Uterus (tissue), 4 donors: ENCODE results near the gene NKX6-1. TPM values are rescaled to one million over a fixed set of nuclear protein-coding genes. Genes with fewer than 3 reads are reported as not detected.

ENCODE experiments used
- DNase-seq, 2 donors: peaks; one replicate each; pipeline ENCODE4 v3.0.0-alpha.2; 2019 to 2020
- H3K27ac ChIP-seq, 2 donors: fragments of 200-600 bp; sonication (generic); 1 replicate in 1 of 2; 2 replicates in 1 of 2; pipeline ENCODE4 v1.5.1; 2016 to 2018
- H3K27me3 ChIP-seq, 2 donors: fragments of 200-600 bp; sonication (generic); one replicate each; pipeline ENCODE4 v1.5.1; 2018 to 2019; ENCODE audit warnings: control low read depth in 1 of 2
- H3K36me3 ChIP-seq, 2 donors: fragments of 200-600 bp; sonication (generic); one replicate each; pipeline ENCODE4 v1.5.1; 2019; ENCODE audit warnings: control low read depth in 1 of 2
- H3K4me1 ChIP-seq, 2 donors: fragments of 200-600 bp; sonication (generic); one replicate each; pipeline ENCODE4 v1.5.1; 2018 to 2019; ENCODE audit warnings: control low read depth in 1 of 2
- H3K4me3 ChIP-seq, 2 donors: fragments of 200-600 bp; sonication (generic); 1 replicate in 1 of 2; 2 replicates in 1 of 2; pipeline ENCODE4 v1.5.1; 2018 to 2019; ENCODE audit warnings: mild to moderate bottlenecking in 1 of 2
- H3K9me3 ChIP-seq, 2 donors: fragments of 200-600 bp; sonication (generic); one replicate each; pipeline ENCODE4 v1.5.1; 2019; ENCODE audit warnings: control low read depth in 1 of 2
- POLR2A ChIP-seq, 2 donors: fragments of 450-650 bp; IDR thresholded peaks; one replicate each; pipeline ENCODE4 v1.6.1; 2016; ENCODE audit warnings: antibody characterized with exemption in 2 of 2, mild to moderate bottlenecking in 1 of 2, moderate library complexity in 1 of 2
- intact Hi-C: fragments of 100-400 bp; cut with DNase I; formaldehyde crosslinking; loops from one replicate; pipeline ENCODE4 v1.15.1; 2023; ENCODE audit warnings: low total_unique reads
- small RNA-seq: library from RNA; depleted of rRNA; stranded (forward); fragments of <200 nt; gene quantifications from one replicate; pipeline ENCODE3, GENCODE V24; 2016
- total RNA-seq, 4 donors: library from RNA; depleted of rRNA in 3 of 4; stranded (reverse); fragments of >200 nt in 3 of 4; gene quantifications; one replicate each; pipeline versions ENCODE4 v1.1.0 to v1.2.4, GENCODE V29; 2014 to 2023
- TF ChIP-seq, protein P1 (sequence below), 4 experiments: fragments of 200-600 bp in 2 of 4; fragments of 450-650 bp in 2 of 4; sonication (generic) in 2 of 4; IDR thresholded peaks; one replicate each; pipeline ENCODE4 v1.5.1; 2016 to 2019; ENCODE audit warnings: antibody characterized with exemption in 4 of 4, mild to moderate bottlenecking in 2 of 4, moderate library complexity in 1 of 4
- donor health status: DM: yes; HTN: yes; CAD: no.

Gene NKX6-1
- total RNA-seq, 4 donors from 2014 or later = not detected

DNA sequence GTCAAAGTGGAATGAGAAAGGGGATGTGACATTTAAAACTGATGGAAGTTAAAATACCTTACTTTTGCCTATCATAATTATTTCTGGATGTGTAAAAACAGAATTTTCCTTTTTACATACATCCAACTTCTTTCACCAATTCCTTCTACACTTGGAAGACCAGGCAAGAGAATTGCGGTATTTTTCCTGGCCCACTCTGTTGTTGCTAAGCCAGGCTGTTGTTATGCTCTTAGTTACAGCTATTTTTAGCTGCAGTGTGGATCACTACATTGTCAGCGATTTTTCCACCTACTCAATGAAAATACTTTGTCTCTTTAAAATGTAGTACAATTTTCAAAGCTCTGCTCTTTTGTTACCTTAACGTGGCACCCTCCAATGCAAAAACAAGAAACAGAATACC lies 43.4 kb downstream of the NKX6-1 start:
- H3K4me1 ChIP-seq = no peaks in the 10 kb centered on the region
- no peak for TF ChIP-seq POLR2A (IDR thresholded peaks at IDR 0.05)
- TF ChIP-seq, protein P1, sequence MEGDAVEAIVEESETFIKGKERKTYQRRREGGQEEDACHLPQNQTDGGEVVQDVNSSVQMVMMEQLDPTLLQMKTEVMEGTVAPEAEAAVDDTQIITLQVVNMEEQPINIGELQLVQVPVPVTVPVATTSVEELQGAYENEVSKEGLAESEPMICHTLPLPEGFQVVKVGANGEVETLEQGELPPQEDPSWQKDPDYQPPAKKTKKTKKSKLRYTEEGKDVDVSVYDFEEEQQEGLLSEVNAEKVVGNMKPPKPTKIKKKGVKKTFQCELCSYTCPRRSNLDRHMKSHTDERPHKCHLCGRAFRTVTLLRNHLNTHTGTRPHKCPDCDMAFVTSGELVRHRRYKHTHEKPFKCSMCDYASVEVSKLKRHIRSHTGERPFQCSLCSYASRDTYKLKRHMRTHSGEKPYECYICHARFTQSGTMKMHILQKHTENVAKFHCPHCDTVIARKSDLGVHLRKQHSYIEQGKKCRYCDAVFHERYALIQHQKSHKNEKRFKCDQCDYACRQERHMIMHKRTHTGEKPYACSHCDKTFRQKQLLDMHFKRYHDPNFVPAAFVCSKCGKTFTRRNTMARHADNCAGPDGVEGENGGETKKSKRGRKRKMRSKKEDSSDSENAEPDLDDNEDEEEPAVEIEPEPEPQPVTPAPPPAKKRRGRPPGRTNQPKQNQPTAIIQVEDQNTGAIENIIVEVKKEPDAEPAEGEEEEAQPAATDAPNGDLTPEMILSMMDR (IDR thresholded peaks at IDR 0.05) = no peak
- H3K27me3 ChIP-seq = no peaks in the 10 kb centered on the region
- no peaks in the 10 kb centered on the region for H3K9me3 ChIP-seq
- intact Hi-C loops = no loop called here
- no peak overlapping the region for H3K27ac ChIP-seq
- H3K4me3 ChIP-seq = no peak overlapping the region
- H3K36me3 ChIP-seq = peaks cover 0 to 4% of the 10 kb centered on the region in 2 donors
- no peak for DNase-seq

DNA sequence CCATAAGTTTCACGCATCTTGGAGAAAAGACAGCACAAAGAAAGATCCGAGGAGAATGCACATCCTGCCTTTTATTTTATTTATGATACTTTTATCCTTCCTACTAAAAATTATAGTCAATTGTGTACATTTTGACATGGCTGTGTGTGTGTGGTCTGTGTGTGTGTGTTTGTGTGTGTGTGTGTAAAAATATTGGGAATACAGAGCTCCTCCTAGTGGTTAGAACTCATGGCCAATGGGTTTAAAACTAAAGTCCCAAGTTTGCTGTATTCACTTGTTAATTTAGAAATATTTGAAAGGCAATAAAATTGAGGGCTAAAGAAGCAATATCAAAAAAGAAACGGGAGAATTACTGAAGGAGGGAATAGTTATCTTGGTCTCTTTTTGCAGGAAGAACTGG lies 47.5 kb downstream of the NKX6-1 start:
- no peaks in the 10 kb centered on the region for H3K4me1 ChIP-seq
- peaks cover 0 to 4% of the 10 kb centered on the region in 2 donors for H3K36me3 ChIP-seq
- intact Hi-C loops = no loop called here
- no peak overlapping the region for H3K4me3 ChIP-seq
- TF ChIP-seq, protein P1 (IDR thresholded peaks at IDR 0.05) = no peak
- TF ChIP-seq POLR2A (IDR thresholded peaks at IDR 0.05) = no peak
- H3K9me3 ChIP-seq = no peaks in the 10 kb centered on the region
- no peak for DNase-seq
- H3K27ac ChIP-seq = no peak overlapping the region
- H3K27me3 ChIP-seq = no peaks in the 10 kb centered on the region

DNA sequence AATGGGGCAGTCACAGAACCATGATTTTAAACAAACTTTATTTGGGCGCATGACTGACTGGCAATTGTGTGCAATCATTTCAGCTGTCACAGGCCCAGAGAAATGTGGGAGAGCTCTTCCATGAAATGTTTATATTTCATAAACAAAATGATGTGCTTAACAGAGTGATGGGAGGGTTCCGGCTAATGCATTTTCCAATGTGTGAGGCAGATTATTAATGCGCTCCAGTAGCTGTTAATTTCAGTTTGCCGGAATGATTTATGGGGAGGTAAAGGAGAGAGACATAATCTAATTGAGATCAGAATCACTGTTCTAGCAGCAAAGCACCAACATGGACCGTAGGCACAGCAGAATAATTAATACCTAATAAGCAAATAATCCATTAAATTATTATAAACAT lies 55.6 kb downstream of the NKX6-1 start:
- no peak for TF ChIP-seq POLR2A (IDR thresholded peaks at IDR 0.05)
- TF ChIP-seq, protein P1 (IDR thresholded peaks at IDR 0.05) = no peak
- no peak for DNase-seq
- Histone ChIP-seq H3K4me3 (no peak overlapping the region), H3K4me1 (no peaks in the 10 kb centered on the region), H3K27ac (no peak overlapping the region), H3K9me3 (no peaks in the 10 kb centered on the region), H3K27me3 (no peaks in the 10 kb centered on the region), H3K36me3 (no peaks in the 10 kb centered on the region)
- intact Hi-C loops = no loop called here

DNA sequence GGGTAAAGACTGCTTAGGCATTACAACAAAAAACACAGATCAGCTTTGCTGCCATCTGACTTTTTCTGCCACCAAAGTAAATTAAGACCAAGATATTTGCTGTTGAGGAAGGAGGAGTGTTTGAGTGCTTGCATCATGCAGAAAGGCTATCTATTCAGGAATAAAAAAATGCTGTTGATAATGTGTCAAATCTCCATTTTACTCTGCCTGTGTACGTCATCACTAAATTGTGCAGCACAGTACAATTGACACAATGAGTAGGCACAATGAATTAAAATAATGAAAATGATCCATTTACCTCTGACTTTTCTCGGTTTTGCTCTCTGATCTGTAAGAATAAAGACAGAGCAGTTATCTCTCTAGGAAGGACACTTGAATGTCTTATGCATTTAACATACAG lies 56.3 kb downstream of the NKX6-1 start:
- Histone ChIP-seq H3K36me3 (no peaks in the 10 kb centered on the region), H3K4me1 (no peaks in the 10 kb centered on the region), H3K9me3 (no peaks in the 10 kb centered on the region), H3K27me3 (no peaks in the 10 kb centered on the region), H3K27ac (no peak overlapping the region), H3K4me3 (no peak overlapping the region)
- TF ChIP-seq, protein P1 (IDR thresholded peaks at IDR 0.05) = no peak
- no peak for TF ChIP-seq POLR2A (IDR thresholded peaks at IDR 0.05)
- intact Hi-C loops = no loop called here
- no peak for DNase-seq

Small RNA genes lying within 50 kb of the gene (small RNA-seq; reads per million reads assigned to genes)
- gene RPL3P13 = not detected

Other genes with a start within 250 kb of the NKX6-1 start
- 1 to 10 TPM in 2 of 4 donors, under 1 TPM in 1, not detected in 1; 0.59 to 8.8 (median 3.7) TPM for gene CDS1, start 83.8 kb upstream of the NKX6-1 start, total RNA-seq